Transverse colon (tissue), 4 donors: ENCODE data around the gene ANKRD61.

Experiments
- CTCF ChIP-seq, 5 experiments: fragments of 200-600 bp in 3 of 5; fragments of 450-650 bp in 2 of 5; sonication (generic) in 3 of 5; IDR thresholded peaks; 1 replicate in 2 of 5; 2 replicates in 3 of 5; pipeline ENCODE4 v1.5.1; 2016 to 2017; ENCODE audit warnings: antibody characterized with exemption in 5 of 5, inconsistent platforms in 3 of 5, mild to moderate bottlenecking in 2 of 5, moderate library complexity in 1 of 5
- EP300 ChIP-seq: sonication (generic); formaldehyde crosslinking; IDR thresholded peaks from one replicate; pipeline ENCODE4 v1.6.1; 2017; ENCODE audit warnings: antibody characterized with exemption, low read depth
- POLR2A ChIP-seq: fragments of 450-650 bp; IDR thresholded peaks from one replicate; pipeline ENCODE4 v1.6.1; 2016; ENCODE audit warnings: antibody characterized with exemption, mild to moderate bottlenecking, moderate library complexity
- POLR2AphosphoS5 ChIP-seq, 3 donors: sonication (generic); formaldehyde crosslinking; IDR thresholded peaks; one replicate each; pipeline ENCODE4 v1.6.1; 2016; ENCODE audit warnings: antibody characterized with exemption in 3 of 3

DNA sequence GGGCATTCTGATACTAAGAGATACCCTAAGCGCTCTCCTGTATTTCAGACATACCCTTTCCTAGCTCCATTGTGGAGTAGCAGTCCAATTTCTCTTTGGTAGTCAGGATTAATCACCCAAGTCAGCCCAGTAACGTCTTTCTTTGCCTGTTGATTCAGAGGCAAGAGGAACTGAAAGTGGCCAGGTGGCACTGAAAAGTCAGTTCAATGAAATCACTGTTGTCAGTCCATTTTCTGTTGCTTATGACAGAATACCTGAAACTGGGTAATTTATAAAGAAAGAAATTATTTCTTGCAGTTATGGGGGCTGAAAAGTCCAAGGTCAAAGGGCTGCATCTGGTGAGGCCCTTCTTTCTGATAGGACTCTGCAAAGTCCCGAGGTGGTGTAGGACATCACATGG lies 40.2 kb downstream of the ANKRD61 start:
- TF ChIP-seq CTCF (IDR thresholded peaks at IDR 0.05) (no peak), POLR2AphosphoS5 (IDR thresholded peaks at IDR 0.05) (no peak), POLR2A (no peak), EP300 (no peak)
